GM19468 (cell line): ENCODE data around the gene NUCB2.
"Not testable (repeated sequence)": the region's sequence is repeated elsewhere in the genome, so short reads cannot be mapped to it uniquely, and the experiment has no call there.

Experiments
- ATAC-seq: cut with Tn5 transposase; IDR thresholded peaks from one replicate; pipeline ENCODE4 v1.9.1; 2021; ENCODE audit warnings: mild to moderate bottlenecking, moderate library complexity, moderate number of reproducible peaks; ENCODE audit not compliant: unreplicated experiment; ENCODE audit errors: extremely low read depth

NUCB2 gene

DNA sequence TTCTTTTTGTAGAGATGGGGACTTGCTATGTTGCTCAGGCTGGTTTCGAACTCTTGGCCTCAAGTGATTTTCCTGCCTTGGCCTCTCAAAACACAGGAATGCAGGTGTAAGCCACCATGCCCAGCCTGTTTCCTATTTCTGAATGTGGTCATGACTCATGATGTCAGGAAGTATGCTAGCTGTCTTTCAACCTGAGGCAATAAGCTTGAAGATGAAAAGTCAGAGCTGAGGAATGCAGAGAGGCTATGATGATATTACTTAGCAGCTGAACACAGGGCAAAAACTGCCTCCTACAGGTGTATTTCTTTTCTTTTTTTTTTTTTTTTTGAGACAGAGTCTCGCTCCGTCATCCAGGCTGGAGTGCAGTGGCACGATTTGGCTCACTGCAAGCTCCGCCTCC lies 9.0 kb upstream of the NUCB2 start:
- no peak for ATAC-seq

DNA sequence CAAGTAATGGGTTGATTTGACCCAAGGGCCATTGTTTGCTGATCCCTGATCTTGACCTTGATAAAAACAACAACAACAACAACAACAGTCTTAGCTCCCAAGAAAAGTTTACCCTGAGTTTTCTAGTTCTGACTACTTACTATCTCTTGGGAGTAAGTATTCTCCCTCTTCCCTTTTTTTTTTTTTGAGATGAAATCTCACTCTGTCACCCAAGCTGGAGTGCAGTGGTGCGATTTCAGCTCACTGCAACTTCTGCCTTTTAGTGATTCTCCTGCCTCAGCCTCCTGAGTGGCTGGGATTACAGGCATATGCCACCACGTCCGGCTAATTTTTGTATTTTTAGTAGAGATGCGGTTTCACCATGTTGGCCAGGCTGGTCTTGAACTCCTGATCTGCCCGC lies 8.0 kb upstream of the NUCB2 start:
- not testable (repeated sequence) for ATAC-seq

DNA sequence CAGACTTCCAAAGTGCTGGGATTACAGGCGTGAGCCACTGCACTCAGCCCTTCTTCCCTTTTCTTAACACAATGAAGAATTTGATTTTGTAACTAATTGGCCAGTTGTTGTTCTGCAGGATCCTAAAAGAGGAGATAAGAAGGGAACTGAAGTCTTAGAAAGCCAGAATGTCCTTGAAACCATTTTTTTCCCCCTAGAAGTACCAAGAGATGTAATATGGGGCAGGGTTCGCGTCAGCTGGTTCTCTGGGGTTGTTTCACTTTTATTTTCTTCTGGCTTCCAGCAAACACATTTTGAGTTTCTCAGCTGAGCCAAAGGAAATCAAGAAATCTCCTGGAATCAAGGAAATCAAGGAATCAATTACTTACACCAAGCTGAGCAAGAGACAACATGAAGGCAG lies 7.6 kb upstream of the NUCB2 start:
- no peak for ATAC-seq

DNA sequence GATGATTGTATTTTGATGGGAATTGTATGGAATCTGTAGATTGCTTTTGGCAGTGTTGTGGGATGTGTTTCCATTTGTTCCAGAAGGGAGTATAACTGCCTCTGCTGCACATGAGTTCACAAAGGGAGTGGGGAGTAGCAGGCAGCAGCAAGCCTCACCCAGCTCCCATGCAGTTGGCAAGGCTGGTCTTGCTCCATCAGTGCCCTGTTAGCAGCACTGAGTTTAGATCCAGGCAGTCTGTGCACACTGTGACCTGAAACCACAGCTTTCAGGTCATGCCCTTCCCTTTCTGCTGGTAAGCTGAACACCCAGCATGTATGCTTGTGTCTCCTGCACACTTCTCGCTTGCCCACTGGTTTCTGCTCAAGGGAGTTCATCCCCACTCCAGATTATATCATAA lies 3.7 kb upstream of the NUCB2 start:
- no peak for ATAC-seq

DNA sequence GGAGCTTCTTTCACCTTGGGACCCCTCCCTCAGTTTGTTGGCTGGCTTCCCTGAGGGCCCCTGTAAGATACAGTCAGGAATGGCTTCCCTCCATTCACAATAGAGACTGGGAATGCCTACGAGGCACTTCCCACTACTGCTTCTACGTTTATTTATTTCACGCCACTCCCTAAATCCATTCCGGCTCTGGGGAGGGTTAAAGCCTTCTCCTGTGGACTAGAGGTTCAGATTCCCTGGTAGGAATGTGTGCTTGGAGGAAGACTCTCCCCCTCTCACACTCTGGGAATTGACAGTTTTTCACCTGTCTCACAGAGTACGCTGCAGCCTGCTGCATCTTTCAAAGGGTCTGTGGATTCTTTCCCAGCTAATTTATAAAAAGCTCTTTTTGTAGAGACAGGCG lies 3.3 kb upstream of the NUCB2 start:
- ATAC-seq, result no peak

DNA sequence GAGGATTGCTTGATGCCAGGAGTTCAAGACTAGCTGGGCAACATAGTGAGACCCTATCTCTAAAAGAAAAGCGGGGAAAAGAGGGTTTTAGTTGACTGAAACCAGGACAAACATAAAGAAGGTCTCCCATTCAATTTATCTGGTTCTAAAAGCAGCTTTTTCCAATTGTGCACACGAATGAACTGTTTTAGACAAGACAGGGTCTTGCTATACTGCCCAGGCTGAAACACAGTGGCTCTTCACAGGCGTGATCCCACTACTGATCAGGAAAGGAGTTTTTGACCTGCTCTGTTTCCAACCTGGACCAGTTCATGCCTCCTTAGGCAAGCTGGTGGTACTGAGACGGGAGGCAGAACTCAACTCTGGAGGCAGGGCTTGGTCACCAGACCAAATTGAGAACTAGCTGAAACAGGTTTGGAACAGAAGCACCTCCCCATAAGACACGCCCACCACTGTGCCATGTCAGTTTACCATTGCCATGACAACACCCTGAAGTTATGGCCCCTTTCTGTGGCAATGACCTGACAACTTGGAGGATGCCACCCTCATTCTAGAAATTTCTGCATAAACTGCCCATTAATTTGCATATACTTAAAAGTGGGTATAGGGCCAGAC lies 2.8 kb upstream of the NUCB2 start:
- ATAC-seq, result no peak

DNA sequence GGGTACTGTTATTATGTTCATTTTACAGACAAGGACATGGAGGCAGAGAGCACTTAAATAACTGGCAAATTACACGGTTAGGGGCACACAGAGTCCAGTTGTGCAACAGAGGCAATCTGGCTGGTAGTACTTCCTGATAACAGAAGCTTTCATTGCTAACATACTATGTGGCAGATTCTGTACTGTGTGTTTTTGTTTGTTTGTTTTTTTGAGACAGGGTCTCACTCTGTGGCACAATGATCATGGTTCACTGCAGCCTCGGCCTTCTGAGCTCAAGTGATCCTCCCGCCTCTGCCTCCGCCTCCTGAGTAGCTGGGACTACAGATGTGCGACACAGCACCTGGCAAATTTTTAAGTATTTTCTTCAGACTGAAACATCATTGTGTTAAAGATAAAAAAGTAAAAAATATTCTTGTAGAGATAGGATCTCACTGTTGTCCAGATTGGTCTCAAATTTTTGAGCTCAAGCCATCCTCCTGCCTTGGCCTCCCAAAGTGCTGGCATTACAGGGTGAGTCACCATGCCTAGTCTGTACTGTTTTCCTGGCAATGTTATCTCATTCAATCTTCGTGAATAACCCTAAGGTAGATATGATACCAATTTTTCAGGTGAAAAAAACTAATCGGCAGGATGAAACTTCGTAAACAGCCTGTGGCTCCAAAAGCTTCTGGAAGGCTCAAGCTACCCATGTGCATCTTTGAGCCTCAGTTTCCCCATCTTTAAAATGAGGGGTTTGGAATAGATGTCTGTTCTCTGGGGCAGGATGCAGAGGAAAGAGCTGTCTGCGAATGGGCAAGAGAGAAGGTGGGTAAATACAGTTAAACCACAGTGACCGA lies 921 bp upstream of the NUCB2 start:
- no peak for ATAC-seq

DNA sequence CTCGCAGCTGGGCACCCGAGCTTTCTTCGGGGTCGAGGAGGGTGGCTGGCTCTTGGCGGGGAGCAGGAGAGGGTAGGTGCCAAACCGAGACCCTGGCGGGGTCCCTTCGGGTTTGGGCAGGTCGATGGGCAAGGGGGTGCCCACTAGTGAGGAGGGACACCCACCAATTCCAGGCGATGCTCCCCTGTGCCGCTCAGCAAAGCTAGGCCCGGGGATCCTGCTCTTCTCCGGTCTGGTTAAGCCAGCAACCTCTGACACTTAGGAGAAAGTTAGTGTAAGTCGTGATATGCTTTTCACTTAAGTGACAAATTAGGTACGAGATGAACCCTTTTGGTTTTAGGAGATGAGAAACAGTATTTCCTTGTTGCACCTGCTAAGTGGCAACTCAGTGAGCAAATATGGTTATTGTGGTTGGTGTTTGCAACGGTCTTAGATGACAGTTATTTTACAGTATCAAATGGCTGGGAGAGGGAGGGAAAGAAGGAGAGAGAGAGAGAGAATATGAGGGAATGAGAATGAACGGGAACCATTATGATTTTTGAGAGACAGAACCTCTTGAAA lies 565 bp downstream of the NUCB2 start:
- no peak for ATAC-seq

DNA sequence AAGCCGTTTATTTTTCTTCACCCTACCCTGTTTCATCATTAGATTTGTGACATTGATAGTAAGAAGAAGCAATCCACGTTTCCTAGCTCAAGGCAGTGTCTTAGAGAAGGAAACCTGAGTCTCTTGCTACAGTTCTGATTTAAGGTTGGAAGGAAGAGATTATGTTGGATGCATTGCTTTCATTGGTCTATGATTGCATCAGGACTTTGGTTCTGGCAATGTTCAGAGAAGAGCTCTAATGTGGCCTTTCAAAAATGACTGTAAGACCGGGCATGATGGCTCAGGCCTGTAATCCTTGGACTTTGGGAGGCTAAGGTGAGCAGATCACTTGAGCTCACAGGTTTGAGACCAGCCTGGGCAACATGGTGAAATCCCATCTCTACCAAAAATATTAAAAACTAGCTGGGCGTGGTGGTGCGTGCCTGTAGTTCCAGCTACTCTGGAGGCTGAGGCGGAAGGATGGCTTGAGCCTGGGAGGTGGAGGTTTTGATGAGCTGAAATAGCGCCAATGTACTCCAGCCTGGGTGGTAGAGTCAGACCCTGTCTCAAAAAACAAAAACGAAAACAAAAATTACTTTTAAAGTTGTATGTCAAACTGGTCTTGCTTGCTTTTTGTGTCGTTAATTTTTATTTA lies 4.1 kb downstream of the NUCB2 start:
- no peak for ATAC-seq

DNA sequence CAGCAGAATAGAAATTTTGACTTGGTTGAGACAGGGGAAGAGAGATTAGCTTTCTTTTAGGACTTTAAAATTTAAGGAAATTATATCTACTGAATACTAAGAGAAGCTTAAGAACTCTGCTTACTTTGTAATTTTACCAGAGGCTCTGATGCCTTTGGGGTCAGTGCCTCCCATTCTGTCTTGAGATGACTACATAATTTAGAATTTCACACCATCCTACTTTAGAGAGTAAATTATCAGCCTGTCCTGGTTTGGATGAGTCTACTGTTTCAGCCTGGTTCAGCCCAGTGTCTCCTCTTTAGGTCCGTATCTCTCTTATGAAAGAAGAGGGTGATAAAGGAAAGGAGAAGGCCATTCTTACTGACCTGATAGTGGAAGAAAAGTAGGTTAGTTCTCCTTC lies 9.8 kb downstream of the NUCB2 start:
- no peak for ATAC-seq

DNA sequence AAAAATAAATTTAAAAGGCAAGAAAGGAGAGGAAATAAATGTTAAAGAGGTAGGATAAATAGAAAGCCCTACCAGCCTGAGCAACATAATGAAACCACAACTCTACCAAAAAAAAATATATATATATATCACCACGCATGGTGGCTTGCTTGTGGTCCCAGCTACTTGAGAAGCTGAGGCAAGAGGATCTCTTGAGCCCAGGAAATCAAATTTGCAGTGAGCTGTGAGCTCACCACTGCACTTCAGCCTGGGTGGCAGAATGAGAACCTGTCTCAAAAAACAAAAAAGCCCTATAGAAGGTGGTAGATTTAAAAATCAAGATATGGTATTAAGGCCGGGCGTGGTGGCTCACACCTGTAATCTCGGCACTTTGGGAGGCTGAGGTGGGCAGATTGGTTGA lies 10.5 kb downstream of the NUCB2 start:
- ATAC-seq, result no peak

DNA sequence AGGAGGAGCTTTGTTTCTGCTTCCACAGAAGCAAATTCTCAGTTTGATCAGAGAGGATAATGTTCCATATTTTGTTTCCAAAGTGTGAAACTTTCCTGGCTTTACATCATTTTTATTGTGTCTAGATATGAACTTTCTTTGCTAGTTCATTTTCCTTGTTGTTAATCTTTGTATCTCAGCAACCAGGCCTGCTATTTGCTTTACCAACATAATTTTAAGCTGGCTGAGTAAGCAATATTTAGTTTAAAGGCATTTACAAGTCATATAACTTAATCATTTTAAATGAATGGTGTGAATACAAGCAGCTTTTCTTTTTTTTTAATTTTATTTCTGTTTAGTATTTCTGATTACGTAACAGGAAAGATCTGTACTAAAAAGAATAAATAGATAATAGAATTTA lies 15.2 kb downstream of the NUCB2 start:
- ATAC-seq, result no peak

DNA sequence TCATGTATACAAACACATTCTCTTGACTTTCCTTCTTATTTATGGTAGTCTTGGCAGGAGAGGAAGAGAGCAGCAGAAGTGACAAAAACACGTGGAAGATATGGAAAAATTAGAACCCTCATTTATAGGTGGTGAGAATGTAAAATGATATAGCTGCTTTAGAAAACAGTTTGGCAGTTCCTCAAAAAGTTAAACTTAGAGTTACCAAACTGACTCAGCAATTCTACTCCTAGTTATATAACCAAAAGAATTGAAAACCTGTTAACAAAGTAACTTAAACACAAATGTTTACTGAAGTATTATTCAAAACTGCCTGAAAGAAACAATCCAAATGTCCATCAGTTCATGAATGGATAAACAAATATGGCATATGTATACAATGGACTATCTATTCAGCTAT lies 16.8 kb downstream of the NUCB2 start:
- ATAC-seq, result no peak

DNA sequence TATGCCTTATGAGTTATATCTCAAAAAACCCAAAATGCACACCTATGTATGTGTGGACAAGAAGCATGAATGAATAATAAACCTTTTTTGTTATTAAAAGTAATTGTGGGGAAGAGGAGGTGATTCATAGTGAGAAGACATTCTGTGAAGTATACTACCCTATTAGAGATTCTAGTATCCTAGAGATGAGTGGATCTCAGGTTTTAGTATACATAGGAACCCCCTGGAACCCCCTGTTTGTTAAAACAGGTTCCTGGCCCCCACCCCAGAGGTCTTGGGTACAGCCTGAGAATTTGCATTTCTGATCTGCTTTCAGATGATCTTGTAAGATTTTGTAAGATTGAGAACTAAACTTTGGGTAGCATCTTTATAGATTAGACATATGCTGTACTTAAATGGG lies 17.5 kb downstream of the NUCB2 start:
- peak; percentile 32 for ATAC-seq

DNA sequence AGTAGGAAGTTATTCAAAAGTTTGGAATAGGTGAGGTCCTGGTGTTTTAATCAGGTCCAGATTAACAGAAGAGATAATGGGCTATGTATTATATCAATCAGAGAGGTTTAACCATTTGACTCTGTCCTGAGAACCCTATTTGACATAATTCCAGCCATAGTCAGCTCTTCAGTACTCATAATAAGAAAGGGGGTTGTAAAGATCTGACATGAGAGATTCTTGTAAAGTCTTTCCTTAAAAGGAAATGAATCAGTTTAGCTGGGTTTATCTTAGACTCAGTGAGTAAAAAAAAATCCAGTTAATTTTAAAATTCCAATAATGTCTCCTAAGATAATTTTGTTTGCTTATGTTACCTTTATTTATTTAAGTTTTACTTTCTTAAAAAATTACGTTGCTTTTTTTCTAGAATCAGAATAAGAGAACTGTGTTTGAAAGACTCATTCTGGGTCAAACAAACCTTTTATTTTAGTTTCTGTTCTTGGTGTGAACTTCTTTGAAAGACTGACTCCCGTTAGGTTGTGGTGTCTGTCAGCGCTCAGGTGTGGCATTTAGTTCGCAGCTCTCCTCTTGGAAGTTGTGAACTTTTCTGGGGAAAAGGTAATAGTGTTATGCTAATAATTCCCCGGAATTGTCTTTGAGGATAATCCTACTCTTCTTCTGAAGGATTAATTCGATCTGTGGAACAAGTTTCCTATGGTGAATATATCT lies 20.5 kb downstream of the NUCB2 start:
- no peak for ATAC-seq

DNA sequence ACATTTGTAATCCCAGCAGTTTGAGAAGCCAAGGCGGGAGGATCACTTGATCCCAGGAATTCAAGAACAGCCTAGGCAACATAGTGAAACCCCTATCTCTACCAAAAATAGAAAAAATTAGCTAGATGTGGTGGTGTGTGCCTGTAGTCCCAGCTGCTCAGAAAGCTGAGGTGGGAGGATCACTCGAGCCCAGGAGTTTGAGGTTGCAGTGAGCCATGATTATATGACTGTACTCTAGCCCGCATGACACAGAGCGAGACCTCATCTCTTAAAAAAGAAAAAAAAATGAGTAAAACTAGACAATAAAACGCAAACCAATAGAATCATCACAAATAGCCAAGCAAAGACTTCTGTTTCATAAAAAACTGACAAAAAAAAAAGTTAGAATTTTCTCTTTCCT lies 21.8 kb downstream of the NUCB2 start:
- ATAC-seq, result no peak

DNA sequence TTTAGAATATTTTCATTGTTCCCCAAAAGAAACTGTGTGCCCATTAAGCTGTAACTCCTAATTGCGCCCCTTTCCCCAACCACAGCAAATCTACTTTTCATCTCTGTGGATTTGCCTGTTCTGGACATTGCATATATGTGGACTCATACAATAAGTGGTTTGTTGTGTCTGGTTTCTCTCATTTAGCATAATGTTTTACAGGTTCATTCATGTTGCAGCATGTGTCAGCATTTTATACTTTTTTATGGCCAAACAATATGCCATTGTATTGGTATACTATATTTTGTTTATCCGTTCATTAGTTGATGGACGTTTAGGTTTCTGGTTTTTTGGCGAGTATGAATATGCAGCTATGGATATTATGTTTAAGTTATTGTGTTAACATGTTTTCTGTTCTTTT lies 23.8 kb downstream of the NUCB2 start:
- no peak for ATAC-seq

DNA sequence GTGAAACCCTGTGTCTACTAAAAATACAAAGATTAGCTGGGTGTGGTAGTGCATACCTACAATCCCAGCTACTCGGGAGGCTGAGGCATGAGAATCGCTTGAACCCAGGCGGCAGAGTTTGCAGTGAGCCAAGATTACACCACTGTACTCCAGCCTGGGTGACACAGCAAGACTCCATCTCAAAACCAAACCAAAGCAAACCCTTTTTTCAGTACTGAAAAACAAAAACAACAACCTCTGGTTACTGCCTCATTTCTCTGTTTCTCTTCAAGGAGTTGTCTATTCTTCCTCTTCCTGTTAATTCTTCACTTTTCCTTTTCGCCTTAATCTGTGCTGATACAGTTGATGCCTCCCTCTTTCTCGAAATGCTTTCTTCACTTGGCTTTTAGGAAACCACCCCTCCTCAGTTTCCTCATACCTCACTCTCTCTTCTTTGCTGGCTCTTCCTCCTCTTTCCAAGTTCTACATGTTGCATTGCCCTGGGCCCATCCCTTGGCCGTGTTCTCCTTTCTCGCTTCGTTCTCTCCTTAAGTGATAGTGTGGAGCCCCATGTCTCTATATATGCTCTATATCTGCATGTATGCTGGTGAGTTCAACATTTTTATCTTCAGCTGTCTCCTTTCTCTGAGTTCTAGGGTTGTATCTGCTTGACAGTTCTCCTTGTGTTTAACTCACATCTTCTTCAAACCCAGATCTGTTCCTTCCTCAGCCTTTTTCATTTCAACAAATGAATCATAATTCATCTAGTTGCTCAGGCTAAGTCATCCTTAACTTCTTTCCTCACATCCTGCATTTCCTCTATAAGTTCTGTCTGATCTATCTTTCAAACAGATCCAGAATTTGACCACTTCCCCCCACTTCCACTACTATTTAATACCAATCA lies 37.1 kb downstream of the NUCB2 start:
- no peak for ATAC-seq

DNA sequence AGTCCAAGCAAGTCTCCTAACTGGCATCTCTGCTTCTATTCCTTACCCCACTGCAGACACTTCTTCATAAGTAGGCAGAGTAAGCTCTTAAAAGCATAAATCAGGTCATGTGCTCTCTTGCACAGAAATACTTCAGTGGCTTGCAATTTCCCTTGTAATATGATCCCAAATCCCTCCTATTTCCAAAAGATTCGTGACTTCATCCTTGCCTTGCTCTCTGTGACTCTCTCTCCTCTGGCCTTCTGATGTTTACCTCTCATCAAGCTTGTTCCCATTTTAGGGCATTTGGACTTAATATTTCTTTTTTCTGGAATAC lies 37.7 kb downstream of the NUCB2 start:
- no peak for ATAC-seq

DNA sequence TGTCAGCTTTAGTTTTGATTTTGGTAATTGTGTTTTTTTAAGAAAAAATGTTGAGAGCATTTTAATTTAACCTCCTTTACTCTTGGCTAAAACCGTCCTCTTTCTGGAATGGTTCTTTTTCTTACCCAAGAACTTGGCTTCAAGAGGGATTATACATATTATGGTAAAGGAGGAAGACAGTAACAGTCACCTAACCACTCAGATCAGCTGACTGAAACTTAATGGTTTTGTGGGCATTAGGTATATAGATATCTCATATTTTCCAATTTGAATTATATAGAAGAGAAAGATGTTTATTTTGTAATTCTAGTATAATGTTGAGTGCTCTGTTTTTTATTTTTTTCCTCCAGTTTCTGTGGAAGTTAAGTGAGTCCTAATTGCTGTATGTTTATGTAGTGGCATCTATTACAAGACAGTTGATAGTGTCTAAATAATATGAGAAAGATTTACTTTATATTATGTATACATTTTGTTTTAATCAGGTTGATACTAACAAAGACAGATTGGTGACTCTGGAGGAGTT lies 38.4 kb downstream of the NUCB2 start:
- no peak for ATAC-seq
